Measurements from ENCODE around the gene FBXO15. TPM values are rescaled to one million over a fixed set of nuclear protein-coding genes. Genes with fewer than 3 reads are reported as not detected.

FBXO15 gene
- total RNA-seq, 2 donors from 2014 or later = 1.3 to 3.0 TPM

DNA sequence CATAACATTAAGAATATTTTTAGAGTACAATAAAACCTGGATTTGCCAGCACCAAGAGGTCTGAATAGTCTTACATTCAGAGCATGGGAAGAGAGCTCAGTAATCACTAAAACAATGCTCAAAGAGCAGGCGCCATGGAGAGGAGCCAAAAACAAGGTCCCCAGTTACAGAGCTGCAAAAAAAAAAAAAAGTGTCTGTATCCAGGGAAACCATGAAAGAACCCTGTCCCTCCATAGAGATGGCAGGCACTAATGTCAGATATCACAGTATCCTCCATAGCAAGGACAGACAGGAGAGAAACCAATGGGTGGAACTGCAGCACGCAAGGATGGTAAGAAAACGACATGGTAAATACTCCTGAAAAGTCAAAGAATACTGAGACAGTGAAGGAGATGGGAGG, 19.5 kb downstream of the FBXO15 start:
- H3K27ac ChIP-seq (ENCODE audit: low read depth, low read length) = no peak overlapping the region
- no peaks in the 10 kb centered on the region for H3K9me3 ChIP-seq (ENCODE audit: control insufficient read depth, low read length)
- TF ChIP-seq CTCF (conservative IDR thresholded peaks at IDR 0.05) = no peak
- H3K36me3 ChIP-seq (ENCODE audit: control insufficient read depth, insufficient read depth, low read length) = no peaks in the 10 kb centered on the region
- no peak for DNase-seq
- H3K9ac ChIP-seq (ENCODE audit: extremely low read depth, low read length, poor library complexity, severe bottlenecking) = no peak overlapping the region
- Mint-ChIP-seq H3K4me3 (no peak overlapping the region), H3K9me3 (no peaks in the 10 kb centered on the region), H3K27ac (no peak overlapping the region), H3K27me3 (ENCODE audit: insufficient read depth) (no peaks in the 10 kb centered on the region), H3K4me1 (no peaks in the 10 kb centered on the region), H3K36me3 (ENCODE audit: low read depth) (no peaks in the 10 kb centered on the region)
- 57 to 81% methylated on average over 3 of the region's 3 CpGs for WGBS, 2 experiments (ENCODE audit: insufficient coverage in 1 of 2, insufficient read length in 1 of 2)
- no peaks in the 10 kb centered on the region for H3K4me1 ChIP-seq (ENCODE audit: control insufficient read depth, insufficient read depth, low read length)
- H3K27me3 ChIP-seq (ENCODE audit: control insufficient read depth, insufficient read depth, low read length, poor library complexity, severe bottlenecking) = no peaks in the 10 kb centered on the region
- H3K4me3 ChIP-seq (ENCODE audit: low read length) = no peak overlapping the region

DNA sequence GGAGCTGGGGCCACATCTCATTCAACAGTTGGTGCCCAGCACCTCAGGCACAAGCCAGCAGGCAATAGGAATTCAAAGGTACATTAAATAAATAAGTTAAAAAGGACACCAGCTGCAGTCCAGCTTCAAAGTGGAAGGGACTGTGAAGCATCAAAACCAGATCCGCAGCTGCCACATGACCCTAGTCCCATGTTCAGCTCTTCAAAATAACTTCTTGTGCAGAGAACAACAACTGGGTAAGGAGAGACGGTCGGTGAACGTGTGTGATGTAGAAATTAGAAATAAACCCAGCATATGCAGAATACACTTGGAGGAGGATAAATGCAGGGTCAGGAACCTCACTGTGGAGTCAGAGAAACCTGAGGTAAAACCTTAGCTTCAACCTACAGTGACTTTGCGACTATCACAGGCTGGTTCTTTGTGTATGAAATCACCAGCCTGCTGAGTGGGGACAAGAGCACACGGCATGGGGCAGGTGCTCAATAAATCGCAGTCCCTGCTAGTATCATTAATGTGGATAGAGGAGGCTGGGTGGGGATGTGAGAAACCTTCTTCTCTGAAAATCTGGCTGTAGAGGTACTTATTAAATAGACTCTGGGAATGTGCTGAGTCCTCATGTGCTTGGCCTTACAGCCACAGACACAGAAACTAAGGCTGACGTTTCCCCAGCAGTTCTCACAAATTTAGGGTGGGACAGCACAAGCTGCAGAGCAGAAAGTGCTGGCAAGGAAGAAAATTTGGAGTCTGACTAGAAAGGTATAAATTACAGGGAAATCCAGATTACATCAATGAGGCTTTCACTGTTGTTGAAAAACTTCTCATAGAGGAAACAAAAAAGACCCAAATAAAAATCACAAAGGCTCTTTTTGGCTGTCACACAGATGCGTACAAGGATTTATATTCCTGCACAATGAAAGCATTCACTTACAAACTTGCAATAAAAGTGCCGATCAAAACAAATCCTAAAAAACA, 20.7 kb downstream of the FBXO15 start:
- Mint-ChIP-seq H3K27ac (no peak overlapping the region), H3K9me3 (no peaks in the 10 kb centered on the region), H3K4me1 (no peaks in the 10 kb centered on the region), H3K27me3 (ENCODE audit: insufficient read depth) (no peaks in the 10 kb centered on the region), H3K36me3 (ENCODE audit: low read depth) (no peaks in the 10 kb centered on the region), H3K4me3 (no peak overlapping the region)
- Histone ChIP-seq H3K4me1 (ENCODE audit: control insufficient read depth, insufficient read depth, low read length) (no peaks in the 10 kb centered on the region), H3K4me3 (ENCODE audit: low read length) (no peak overlapping the region), H3K27me3 (ENCODE audit: control insufficient read depth, insufficient read depth, low read length, poor library complexity, severe bottlenecking) (no peaks in the 10 kb centered on the region), H3K9me3 (ENCODE audit: control insufficient read depth, low read length) (no peaks in the 10 kb centered on the region), H3K9ac (ENCODE audit: extremely low read depth, low read length, poor library complexity, severe bottlenecking) (no peak overlapping the region), H3K36me3 (ENCODE audit: control insufficient read depth, insufficient read depth, low read length) (no peaks in the 10 kb centered on the region), H3K27ac (ENCODE audit: low read depth, low read length) (peak overlapping the region; percentile 57)
- 79 to 84% methylated on average over 4 to 10 of the region's 10 CpGs for WGBS, 2 experiments (ENCODE audit: insufficient coverage in 1 of 2, insufficient read length in 1 of 2)
- TF ChIP-seq CTCF (conservative IDR thresholded peaks at IDR 0.05) = no peak
- no peak for DNase-seq

GRCh38 chr18:74124642-74125041, 23.0 kb downstream of the FBXO15 start:
- H3K27me3 Mint-ChIP-seq (ENCODE audit: insufficient read depth) = no peaks in the 10 kb centered on the region
- no peaks in the 10 kb centered on the region for H3K36me3 ChIP-seq (ENCODE audit: control insufficient read depth, insufficient read depth, low read length)
- no peak overlapping the region for H3K27ac Mint-ChIP-seq
- no peaks in the 10 kb centered on the region for H3K4me1 Mint-ChIP-seq
- no peaks in the 10 kb centered on the region for H3K27me3 ChIP-seq (ENCODE audit: control insufficient read depth, insufficient read depth, low read length, poor library complexity, severe bottlenecking)
- no peak overlapping the region for H3K4me3 Mint-ChIP-seq
- no peaks in the 10 kb centered on the region for H3K9me3 Mint-ChIP-seq
- no peaks in the 10 kb centered on the region for H3K4me1 ChIP-seq (ENCODE audit: control insufficient read depth, insufficient read depth, low read length)
- no peak overlapping the region for H3K4me3 ChIP-seq (ENCODE audit: low read length)
- 97 to 100% methylated on average over 1 of the region's 1 CpG for WGBS, 2 experiments (ENCODE audit: insufficient coverage in 1 of 2, insufficient read length in 1 of 2)
- no peak for DNase-seq
- TF ChIP-seq CTCF (conservative IDR thresholded peaks at IDR 0.05) = no peak
- no peaks in the 10 kb centered on the region for H3K9me3 ChIP-seq (ENCODE audit: control insufficient read depth, low read length)
- H3K36me3 Mint-ChIP-seq (ENCODE audit: low read depth) = no peaks in the 10 kb centered on the region
- no peak overlapping the region for H3K9ac ChIP-seq (ENCODE audit: extremely low read depth, low read length, poor library complexity, severe bottlenecking)
- no peak overlapping the region for H3K27ac ChIP-seq (ENCODE audit: low read depth, low read length)
